Natural killer cell (primary cell): ENCODE results near the gene ARSI. TPM values are rescaled to one million over a fixed set of nuclear protein-coding genes. Genes with fewer than 3 reads are reported as not detected.

Experiments used
- ATAC-seq, 3 donors: fragments of 150-1000 bp in 2 of 3; fragments of 200-7000 bp in 1 of 3; cut with Tn5 transposase; 1 replicate in 1 of 3; 2 replicates in 2 of 3; pipeline ENCODE4 v1.10.0; 2021; ENCODE audit warnings: mild to moderate bottlenecking in 2 of 3, moderate library complexity in 2 of 3
- DNase-seq, 2 donors: peaks; one replicate each; pipeline versions ENCODE4 v3.0.0 to v3.0.0-alpha.2; 2013 to 2021; ENCODE audit warnings: mixed read lengths in 1 of 2
- H3K27ac ChIP-seq: one replicate; pipeline ENCODE4 v1.5.1; 2013; ENCODE audit warnings: mild to moderate bottlenecking, low read length
- H3K27me3 ChIP-seq: one replicate; pipeline ENCODE4 v1.6.1; 2013; ENCODE audit warnings: low read length; ENCODE audit not compliant: control insufficient read depth, insufficient read depth
- H3K36me3 ChIP-seq: one replicate; pipeline ENCODE4 v1.6.1; 2013; ENCODE audit warnings: low read length; ENCODE audit not compliant: control insufficient read depth, insufficient read depth
- H3K4me1 ChIP-seq: one replicate; pipeline ENCODE4 v1.6.1; 2013; ENCODE audit warnings: low read length; ENCODE audit not compliant: control insufficient read depth, insufficient read depth
- H3K4me3 ChIP-seq: one replicate; pipeline ENCODE4 v1.5.1; 2013; ENCODE audit warnings: low read length
- H3K9me3 ChIP-seq: one replicate; pipeline ENCODE4 v1.6.1; 2013; ENCODE audit warnings: low read length; ENCODE audit not compliant: control insufficient read depth, insufficient read depth
- H3K27ac Mint-ChIP-seq, 2 donors: one replicate each; pipeline ENCODE4 v1.8.0; 2022; ENCODE audit warnings: mild to moderate bottlenecking in 2 of 2, mixed read lengths in 2 of 2, moderate library complexity in 1 of 2
- H3K27me3 Mint-ChIP-seq, 2 donors: one replicate each; pipeline ENCODE4 v1.8.0; 2022; ENCODE audit warnings: low read depth in 2 of 2, mixed read lengths in 2 of 2
- H3K36me3 Mint-ChIP-seq: one replicate; pipeline ENCODE4 v1.8.0; 2022; ENCODE audit warnings: mixed read lengths
- H3K4me1 Mint-ChIP-seq, 2 donors: one replicate each; pipeline ENCODE4 v1.8.0; 2022; ENCODE audit warnings: mixed read lengths in 2 of 2
- H3K4me3 Mint-ChIP-seq: one replicate; pipeline ENCODE4 v1.8.0; 2022; ENCODE audit warnings: mild to moderate bottlenecking, moderate library complexity, mixed read lengths
- H3K9me3 Mint-ChIP-seq, 2 donors: one replicate each; pipeline ENCODE4 v1.8.0; 2022; ENCODE audit warnings: mixed read lengths in 2 of 2
- WGBS: methylation state at CpG from one replicate; pipeline ENCODE4 v1.1.7; 2013; ENCODE audit warnings: missing lambda C conversion rate; ENCODE audit not compliant: insufficient coverage; 5-methylcytosine and 5-hydroxymethylcytosine counted together
- intact Hi-C: fragments of 100-400 bp; cut with micrococcal nuclease; formaldehyde crosslinking; loops from one replicate; pipeline ENCODE4 v1.14.2; 2022
- total RNA-seq, 4 donors: library from RNA; stranded (reverse); fragments of 120-200 nt in 1 of 4; gene quantifications; one replicate each; pipeline versions ENCODE4 v1.2.3 to v1.2.4, GENCODE V29; 2013 to 2022
- TF ChIP-seq, protein P1 (sequence below): fragments of 200-600 bp; IDR thresholded peaks from one replicate; pipeline ENCODE4 v1.8.0; 2022; ENCODE audit warnings: antibody characterized with exemption

Gene ARSI
- total RNA-seq, 3 donors from 2014 or later (not counting 1 experiment from before 2014, with no cell fraction given): 0.19 TPM; not detected in 2

DNA sequence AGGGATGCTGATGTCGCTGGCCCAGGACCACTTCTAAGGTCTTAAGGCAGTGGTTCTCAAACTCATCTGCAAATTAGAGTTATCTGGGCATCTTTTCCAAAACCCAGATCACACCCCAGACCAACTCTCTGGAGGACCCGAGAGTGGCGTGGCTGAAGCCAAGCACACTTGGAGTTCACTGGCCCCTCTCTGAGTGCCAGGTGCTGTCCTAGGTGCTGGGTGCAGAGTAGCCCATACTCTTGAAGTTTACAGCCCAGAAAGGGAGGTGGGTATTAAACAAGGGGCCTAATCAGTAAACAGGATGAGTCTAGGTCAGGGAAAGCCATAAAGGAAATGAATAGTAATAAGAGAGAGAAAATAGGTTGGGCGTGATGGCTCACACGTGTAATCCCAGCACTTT, 30.8 kb downstream of the ARSI start:
- Mint-ChIP-seq H3K36me3 (no peaks in the 10 kb centered on the region), H3K27me3 (peaks cover 0 to 10% of the 10 kb centered on the region in 2 donors), H3K4me1 (no peaks in the 10 kb centered on the region), H3K9me3 (no peaks in the 10 kb centered on the region), H3K27ac (no peak overlapping the region), H3K4me3 (no peak overlapping the region)
- no peak for DNase-seq
- Histone ChIP-seq H3K9me3 (no peaks in the 10 kb centered on the region), H3K36me3 (no peaks in the 10 kb centered on the region), H3K27ac (no peak overlapping the region), H3K4me1 (no peaks in the 10 kb centered on the region), H3K4me3 (no peak overlapping the region), H3K27me3 (no peaks in the 10 kb centered on the region)
- TF ChIP-seq, protein P1, sequence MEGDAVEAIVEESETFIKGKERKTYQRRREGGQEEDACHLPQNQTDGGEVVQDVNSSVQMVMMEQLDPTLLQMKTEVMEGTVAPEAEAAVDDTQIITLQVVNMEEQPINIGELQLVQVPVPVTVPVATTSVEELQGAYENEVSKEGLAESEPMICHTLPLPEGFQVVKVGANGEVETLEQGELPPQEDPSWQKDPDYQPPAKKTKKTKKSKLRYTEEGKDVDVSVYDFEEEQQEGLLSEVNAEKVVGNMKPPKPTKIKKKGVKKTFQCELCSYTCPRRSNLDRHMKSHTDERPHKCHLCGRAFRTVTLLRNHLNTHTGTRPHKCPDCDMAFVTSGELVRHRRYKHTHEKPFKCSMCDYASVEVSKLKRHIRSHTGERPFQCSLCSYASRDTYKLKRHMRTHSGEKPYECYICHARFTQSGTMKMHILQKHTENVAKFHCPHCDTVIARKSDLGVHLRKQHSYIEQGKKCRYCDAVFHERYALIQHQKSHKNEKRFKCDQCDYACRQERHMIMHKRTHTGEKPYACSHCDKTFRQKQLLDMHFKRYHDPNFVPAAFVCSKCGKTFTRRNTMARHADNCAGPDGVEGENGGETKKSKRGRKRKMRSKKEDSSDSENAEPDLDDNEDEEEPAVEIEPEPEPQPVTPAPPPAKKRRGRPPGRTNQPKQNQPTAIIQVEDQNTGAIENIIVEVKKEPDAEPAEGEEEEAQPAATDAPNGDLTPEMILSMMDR: no peak
- intact Hi-C loops: loop anchor here (1.0 kb wide), 1 partner anchor 164 kb away; no protein-coding TSS in a partner anchor
- no peak for ATAC-seq
- 82% methylated on average over 5 of the region's 5 CpGs for WGBS

DNA sequence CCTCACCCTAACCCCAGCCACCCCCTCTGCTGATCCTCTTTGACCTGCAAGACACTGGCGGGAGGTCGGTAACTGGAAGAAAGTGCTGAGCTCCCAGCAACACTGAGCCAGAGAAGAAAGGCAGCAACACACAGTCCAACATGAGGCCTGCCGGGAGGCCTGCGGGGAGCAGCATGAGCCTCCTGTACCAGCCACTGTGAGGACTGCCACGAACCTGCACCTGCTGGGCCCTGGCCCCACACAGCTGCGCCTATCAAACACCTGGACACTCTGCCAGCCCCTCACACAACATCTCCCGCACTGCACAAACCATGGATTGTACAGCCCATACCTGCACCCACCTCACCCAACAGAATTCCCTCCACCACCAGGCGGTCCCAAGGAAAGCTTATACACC, 31.4 kb downstream of the ARSI start:
- intact Hi-C loops: no loop called here
- Histone ChIP-seq H3K36me3 (no peaks in the 10 kb centered on the region), H3K4me1 (no peaks in the 10 kb centered on the region), H3K4me3 (no peak overlapping the region), H3K27ac (no peak overlapping the region), H3K27me3 (no peaks in the 10 kb centered on the region), H3K9me3 (no peaks in the 10 kb centered on the region)
- 90% methylated on average over 8 of the region's 8 CpGs for WGBS
- H3K36me3 Mint-ChIP-seq: no peaks in the 10 kb centered on the region
- no peaks in the 10 kb centered on the region for H3K9me3 Mint-ChIP-seq
- TF ChIP-seq, protein P1: no peak
- H3K27ac Mint-ChIP-seq: no peak overlapping the region
- ATAC-seq (no peak), DNase-seq (no peak)
- H3K4me3 Mint-ChIP-seq: no peak overlapping the region
- H3K4me1 Mint-ChIP-seq: no peaks in the 10 kb centered on the region
- peaks cover 0 to 9% of the 10 kb centered on the region in 2 donors for H3K27me3 Mint-ChIP-seq

DNA sequence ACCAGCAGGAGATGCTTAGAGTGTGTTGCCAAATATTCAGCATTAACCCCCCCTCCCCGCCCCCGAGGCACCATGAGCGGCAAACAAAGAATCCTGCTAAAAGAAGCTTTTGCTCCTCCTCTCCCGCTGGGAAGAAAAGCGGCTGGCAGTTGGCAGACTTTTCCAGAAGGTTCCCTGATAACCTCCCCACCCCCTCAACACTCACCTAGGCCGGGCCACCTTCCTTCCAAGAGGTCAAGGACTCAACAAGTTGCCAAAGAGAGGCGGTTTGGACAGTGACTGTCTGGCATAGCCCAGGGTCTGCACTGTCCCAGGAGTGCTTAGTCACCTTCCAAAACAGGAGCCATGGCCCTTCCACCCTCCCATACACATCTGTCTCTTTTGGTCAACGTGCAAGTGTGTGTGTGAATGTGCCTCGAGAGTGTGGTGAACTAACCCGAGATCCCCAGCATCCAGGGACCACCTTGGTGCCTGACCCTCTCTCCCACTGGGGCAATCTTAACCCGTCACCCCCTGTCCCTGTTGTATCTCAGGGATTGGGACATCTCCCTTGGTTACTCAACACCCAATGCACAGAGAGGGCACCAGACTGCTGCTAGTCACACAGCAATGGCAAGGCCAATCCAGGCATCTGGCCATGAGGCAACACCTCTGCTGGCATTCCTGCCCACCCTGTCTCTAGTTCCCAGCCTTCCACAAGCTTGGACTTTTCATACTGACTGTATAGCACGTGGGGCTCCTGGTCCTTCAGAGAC, 32.0 kb downstream of the ARSI start:
- H3K9me3 Mint-ChIP-seq: no peaks in the 10 kb centered on the region
- 81% methylated on average over 12 of the region's 12 CpGs for WGBS
- H3K27ac Mint-ChIP-seq: no peak overlapping the region
- TF ChIP-seq, protein P1: no peak
- intact Hi-C loops: no loop called here
- Histone ChIP-seq H3K4me3 (no peak overlapping the region), H3K27ac (no peak overlapping the region), H3K36me3 (no peaks in the 10 kb centered on the region), H3K27me3 (no peaks in the 10 kb centered on the region), H3K4me1 (no peaks in the 10 kb centered on the region), H3K9me3 (no peaks in the 10 kb centered on the region)
- no peak overlapping the region for H3K4me3 Mint-ChIP-seq
- H3K36me3 Mint-ChIP-seq: no peaks in the 10 kb centered on the region
- H3K4me1 Mint-ChIP-seq: no peaks in the 10 kb centered on the region
- no peak for ATAC-seq
- H3K27me3 Mint-ChIP-seq: peaks cover 0 to 6% of the 10 kb centered on the region in 2 donors
- DNase-seq: no peak

DNA sequence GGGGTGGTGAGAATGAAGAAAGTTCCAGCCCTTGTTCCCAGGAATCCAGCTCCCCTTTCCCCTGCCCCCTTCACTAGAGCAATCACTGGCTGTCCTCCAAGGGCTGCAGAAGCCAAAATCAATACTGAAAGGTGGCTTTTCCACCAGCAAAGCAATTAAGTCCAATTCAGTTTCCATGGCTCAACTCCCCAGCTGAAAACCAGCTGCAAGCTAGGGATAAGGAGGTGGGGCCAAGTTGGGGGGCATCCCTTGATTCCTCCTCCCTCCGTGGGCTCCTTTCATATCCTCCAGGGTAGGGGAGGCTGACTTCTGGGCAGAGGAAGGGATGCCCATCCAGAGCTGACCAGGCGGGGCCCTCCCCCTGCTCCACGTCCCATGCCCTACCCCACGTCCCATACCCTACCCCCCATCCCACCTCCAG, 35.8 kb downstream of the ARSI start:
- whole genome bisulfite sequencing: 82% methylated on average over 4 of the region's 4 CpGs
- Histone ChIP-seq H3K27me3 (no peaks in the 10 kb centered on the region), H3K27ac (no peak overlapping the region), H3K4me1 (no peaks in the 10 kb centered on the region), H3K36me3 (no peaks in the 10 kb centered on the region), H3K9me3 (no peaks in the 10 kb centered on the region), H3K4me3 (no peak overlapping the region)
- Mint-ChIP-seq H3K27ac (no peak overlapping the region), H3K27me3 (peaks cover 0 to 2% of the 10 kb centered on the region in 2 donors), H3K4me3 (no peak overlapping the region), H3K36me3 (no peaks in the 10 kb centered on the region), H3K9me3 (no peaks in the 10 kb centered on the region), H3K4me1 (no peaks in the 10 kb centered on the region)
- intact Hi-C loops: no loop called here
- no peak for DNase-seq
- ATAC-seq: no peak
- TF ChIP-seq, protein P1: no peak
